ENCODE measurements around the gene P2RY2. TPM values are rescaled to one million over a fixed set of nuclear protein-coding genes. Genes with fewer than 3 reads are reported as not detected.
"Not testable (repeated sequence)": the region's sequence is repeated elsewhere in the genome, so short reads cannot be mapped to it uniquely, and the experiment has no call there.

Gene P2RY2
- total and polyA plus RNA-seq, 5 experiments from 2014 or later, result not detected

- DNase-seq (no peak), ATAC-seq (no peak)
- H3K27ac Mint-ChIP-seq, result no peak within 1 kb of the TSS
These were observed 54.0 kb downstream of the P2RY2 start, which contains the start of gene P2RY6 for GRCh38 chr11:73271936-73272679. Gene P2RY6, plus strand, starts transcription at chr11:73272338. Its CDS starts 24,181 bp downstream, at chr11:73296519.

GRCh38 chr11:73272680-73273038 is 54.6 kb downstream of the P2RY2 start:
- peaks cover 0 to 5% (median 0%) of the 10 kb centered on the region in 4 donors for H3K4me1 Mint-ChIP-seq
- no peaks in the 10 kb centered on the region for H3K36me3 Mint-ChIP-seq
- no peak for DNase-seq
- no peaks in the 10 kb centered on the region for H3K9me3 Mint-ChIP-seq
- H3K4me3 Mint-ChIP-seq, result no peak overlapping the region
- peaks cover 0 to 8% (median 5%) of the 10 kb centered on the region in 5 donors for H3K27me3 Mint-ChIP-seq
- POLR2A ChIA-PET, result no interaction called here
- H3K27ac Mint-ChIP-seq, result no peak overlapping the region
- no peak for ATAC-seq

More at GRCh38 chr11:73271936-73272679, 54.0 kb downstream of the P2RY2 start, which contains the start of gene P2RY6:
- no peak within 1 kb of the TSS for H3K4me3 Mint-ChIP-seq
- POLR2A ChIA-PET, result no interaction called here
- no peaks in the 10 kb centered on the region for H3K9me3 Mint-ChIP-seq
- H3K4me1 Mint-ChIP-seq, result peaks cover 0 to 5% (median 0%) of the 10 kb centered on the region in 4 donors
- peaks cover 0 to 8% (median 5%) of the 10 kb centered on the region in 5 donors for H3K27me3 Mint-ChIP-seq
- H3K36me3 Mint-ChIP-seq, result no peaks in the 10 kb centered on the region

GRCh38 chr11:73273222-73273895 is 55.3 kb downstream of the P2RY2 start:
- Mint-ChIP-seq H3K36me3 (no peaks in the 10 kb centered on the region), H3K27me3 (peaks cover 0 to 8% (median 5%) of the 10 kb centered on the region in 5 donors), H3K27ac (no peak overlapping the region), H3K9me3 (no peaks in the 10 kb centered on the region), H3K4me1 (peaks cover 0 to 5% (median 0%) of the 10 kb centered on the region in 4 donors), H3K4me3 (peak overlapping the region in 1 of 10 donors; percentile 28)
- POLR2A ChIA-PET, result no interaction called here
- DNase-seq (no peak), ATAC-seq (no peak)

- H3K9me3 Mint-ChIP-seq, DNase-seq, H3K27ac Mint-ChIP-seq, H3K36me3 Mint-ChIP-seq, ATAC-seq, POLR2A ChIA-PET, H3K4me1 Mint-ChIP-seq, H3K4me3 Mint-ChIP-seq, H3K27me3 Mint-ChIP-seq: not testable (repeated sequence)
These were observed 56.1 kb downstream of the P2RY2 start for GRCh38 chr11:73274191-73274590.

- DNase-seq (no peak), ATAC-seq (no peak)
- no peak overlapping the region for H3K4me3 Mint-ChIP-seq
- POLR2A ChIA-PET, result no interaction called here
- no peak overlapping the region for H3K27ac Mint-ChIP-seq
- H3K9me3 Mint-ChIP-seq, result no peaks in the 10 kb centered on the region
- no peaks in the 10 kb centered on the region for H3K36me3 Mint-ChIP-seq
- peaks cover 0 to 3% (median 0%) of the 10 kb centered on the region in 4 donors for H3K4me1 Mint-ChIP-seq
- H3K27me3 Mint-ChIP-seq, result peaks cover 0 to 3% (median 2%) of the 10 kb centered on the region in 5 donors
These were observed 56.8 kb downstream of the P2RY2 start for GRCh38 chr11:73274722-73275380.

GRCh38 chr11:73275381-73275750 is 57.3 kb downstream of the P2RY2 start:
- H3K4me3 Mint-ChIP-seq, result no peak overlapping the region
- H3K27ac Mint-ChIP-seq, result no peak overlapping the region
- no peaks in the 10 kb centered on the region for H3K36me3 Mint-ChIP-seq
- peaks cover 0 to 3% (median 0%) of the 10 kb centered on the region in 5 donors for H3K27me3 Mint-ChIP-seq
- ATAC-seq, result no peak
- H3K9me3 Mint-ChIP-seq, result no peaks in the 10 kb centered on the region
- H3K4me1 Mint-ChIP-seq, result peaks cover 0 to under 1% (median 0%) of the 10 kb centered on the region in 4 donors
- no peak for DNase-seq
- POLR2A ChIA-PET, result no interaction called here

GRCh38 chr11:73277467-73277866 is 59.4 kb downstream of the P2RY2 start:
- POLR2A ChIA-PET, result no interaction called here
- Mint-ChIP-seq H3K4me1 (peaks cover 0 to 5% (median 3%) of the 10 kb centered on the region in 4 donors), H3K4me3 (no peak overlapping the region), H3K27me3 (peaks cover 0 to 4% (median 2%) of the 10 kb centered on the region in 5 donors), H3K9me3 (no peaks in the 10 kb centered on the region), H3K27ac (no peak overlapping the region), H3K36me3 (no peaks in the 10 kb centered on the region)
- no peak for ATAC-seq
- DNase-seq, result no peak

GRCh38 chr11:73280626-73281025 is 62.5 kb downstream of the P2RY2 start:
- ATAC-seq (no peak), DNase-seq (no peak)
- peaks cover 0 to 10% (median 0%) of the 10 kb centered on the region in 5 donors for H3K27me3 Mint-ChIP-seq
- no peak overlapping the region for H3K4me3 Mint-ChIP-seq
- peak overlapping the region in 2 of 10 donors; percentile 9 to 47 for H3K27ac Mint-ChIP-seq
- no peaks in the 10 kb centered on the region for H3K36me3 Mint-ChIP-seq
- no peaks in the 10 kb centered on the region for H3K9me3 Mint-ChIP-seq
- POLR2A ChIA-PET, result no interaction called here
- H3K4me1 Mint-ChIP-seq, result peaks cover 0 to 9% (median 3%) of the 10 kb centered on the region in 4 donors

- Mint-ChIP-seq H3K9me3 (no peaks in the 10 kb centered on the region), H3K4me1 (peaks cover 0 to 9% (median 3%) of the 10 kb centered on the region in 4 donors), H3K36me3 (no peaks in the 10 kb centered on the region), H3K27me3 (peaks cover 0 to 10% (median 0%) of the 10 kb centered on the region in 5 donors), H3K4me3 (no peak overlapping the region), H3K27ac (no peak overlapping the region)
- no peak for DNase-seq
- POLR2A ChIA-PET, result no interaction called here
- ATAC-seq, result no peak
These were observed 63.2 kb downstream of the P2RY2 start for GRCh38 chr11:73281201-73281741.

- ATAC-seq, result no peak
- H3K27ac Mint-ChIP-seq, result no peak overlapping the region
- H3K36me3 Mint-ChIP-seq, result no peaks in the 10 kb centered on the region
- H3K9me3 Mint-ChIP-seq, result no peaks in the 10 kb centered on the region
- H3K4me3 Mint-ChIP-seq, result no peak overlapping the region
- H3K27me3 Mint-ChIP-seq, result peaks cover 0 to 10% (median 0%) of the 10 kb centered on the region in 5 donors
- peaks cover 0 to 10% (median 3%) of the 10 kb centered on the region in 4 donors for H3K4me1 Mint-ChIP-seq
- POLR2A ChIA-PET, result no interaction called here
- DNase-seq, result no peak
These were observed 63.9 kb downstream of the P2RY2 start for GRCh38 chr11:73281796-73282660.

GRCh38 chr11:73283276-73284000 is 65.4 kb downstream of the P2RY2 start:
- Mint-ChIP-seq H3K4me3 (no peak overlapping the region), H3K4me1 (peaks cover 0 to 22% (median 3%) of the 10 kb centered on the region in 4 donors), H3K9me3 (no peaks in the 10 kb centered on the region), H3K27me3 (peaks cover 0 to 10% (median 0%) of the 10 kb centered on the region in 5 donors), H3K36me3 (no peaks in the 10 kb centered on the region), H3K27ac (peak overlapping the region in 1 of 10 donors; percentile 5)
- no peak for DNase-seq
- POLR2A ChIA-PET, result no interaction called here
- ATAC-seq, result no peak

Measured in naive thymus-derived CD8-positive, alpha-beta T cell (primary cell).